GM21528 (cell line): ENCODE data around the gene GSTA5.
"Not testable (repeated sequence)": the region's sequence is repeated elsewhere in the genome, so short reads cannot be mapped to it uniquely, and the experiment has no call there.

Source experiments
- ATAC-seq: cut with Tn5 transposase; IDR thresholded peaks from one replicate; pipeline ENCODE4 v1.9.1; 2021; ENCODE audit warnings: mild to moderate bottlenecking, moderate library complexity; ENCODE audit not compliant: unreplicated experiment, low FRiP score

GSTA5 gene

GRCh38 chr6:52840763-52841585, at the start of gene GSTA5:
GSTA5 (minus strand) TSS chr6:52840813.
- ATAC-seq = no peak

GRCh38 chr6:52890018-52890417, 49.4 kb upstream of the GSTA5 start:
- ATAC-seq = no peak

- no peak for ATAC-seq
Measured at GRCh38 chr6:52887910-52888524, 47.4 kb upstream of the GSTA5 start.

GRCh38 chr6:52881996-52882841, 41.6 kb upstream of the GSTA5 start:
- ATAC-seq = peak; percentile 99

- ATAC-seq = no peak
Measured at GRCh38 chr6:52881662-52881995, 41.0 kb upstream of the GSTA5 start.

GRCh38 chr6:52877786-52878185, 37.2 kb upstream of the GSTA5 start:
- no peak for ATAC-seq

- ATAC-seq = no peak
Measured at GRCh38 chr6:52877168-52877567, 36.6 kb upstream of the GSTA5 start.

- ATAC-seq = no peak
Measured at GRCh38 chr6:52876056-52876787, 35.6 kb upstream of the GSTA5 start.

- no peak for ATAC-seq
Measured at GRCh38 chr6:52872031-52872430, 31.4 kb upstream of the GSTA5 start.

- no peak for ATAC-seq
Measured at GRCh38 chr6:52871621-52872020, 31.0 kb upstream of the GSTA5 start.

- not testable (repeated sequence) for ATAC-seq
Measured at GRCh38 chr6:52870335-52871091, 29.9 kb upstream of the GSTA5 start.

- ATAC-seq = not testable (repeated sequence)
Measured at GRCh38 chr6:52868899-52869298, 28.3 kb upstream of the GSTA5 start.

GRCh38 chr6:52868240-52868639, 27.6 kb upstream of the GSTA5 start:
- no peak for ATAC-seq

- ATAC-seq = not testable (repeated sequence)
Measured at GRCh38 chr6:52861151-52861550, 20.5 kb upstream of the GSTA5 start.

- ATAC-seq = no peak
Measured at GRCh38 chr6:52858416-52858815, 17.8 kb upstream of the GSTA5 start.

- not testable (repeated sequence) for ATAC-seq
Measured at GRCh38 chr6:52856137-52856536, 15.5 kb upstream of the GSTA5 start.

- no peak for ATAC-seq
Measured at GRCh38 chr6:52849137-52849536, 8.5 kb upstream of the GSTA5 start.

GRCh38 chr6:52846002-52846401, 5.4 kb upstream of the GSTA5 start:
- ATAC-seq = no peak

- no peak for ATAC-seq
Measured at GRCh38 chr6:52843605-52844004, 3.0 kb upstream of the GSTA5 start.
